ENCODE measurements around the gene SERTAD1. TPM values are rescaled to one million over a fixed set of nuclear protein-coding genes. Genes with fewer than 3 reads are reported as not detected.
A peak's percentile ranks its signal among the peaks of the same experiment; 100 is the strongest.

Gene SERTAD1
- total and polyA plus RNA-seq, 2 of the 8 experiments (the other 6 are each of a cell fraction or from before 2014, with no cell fraction given) = 5.4 to 6.6 TPM

DNA sequence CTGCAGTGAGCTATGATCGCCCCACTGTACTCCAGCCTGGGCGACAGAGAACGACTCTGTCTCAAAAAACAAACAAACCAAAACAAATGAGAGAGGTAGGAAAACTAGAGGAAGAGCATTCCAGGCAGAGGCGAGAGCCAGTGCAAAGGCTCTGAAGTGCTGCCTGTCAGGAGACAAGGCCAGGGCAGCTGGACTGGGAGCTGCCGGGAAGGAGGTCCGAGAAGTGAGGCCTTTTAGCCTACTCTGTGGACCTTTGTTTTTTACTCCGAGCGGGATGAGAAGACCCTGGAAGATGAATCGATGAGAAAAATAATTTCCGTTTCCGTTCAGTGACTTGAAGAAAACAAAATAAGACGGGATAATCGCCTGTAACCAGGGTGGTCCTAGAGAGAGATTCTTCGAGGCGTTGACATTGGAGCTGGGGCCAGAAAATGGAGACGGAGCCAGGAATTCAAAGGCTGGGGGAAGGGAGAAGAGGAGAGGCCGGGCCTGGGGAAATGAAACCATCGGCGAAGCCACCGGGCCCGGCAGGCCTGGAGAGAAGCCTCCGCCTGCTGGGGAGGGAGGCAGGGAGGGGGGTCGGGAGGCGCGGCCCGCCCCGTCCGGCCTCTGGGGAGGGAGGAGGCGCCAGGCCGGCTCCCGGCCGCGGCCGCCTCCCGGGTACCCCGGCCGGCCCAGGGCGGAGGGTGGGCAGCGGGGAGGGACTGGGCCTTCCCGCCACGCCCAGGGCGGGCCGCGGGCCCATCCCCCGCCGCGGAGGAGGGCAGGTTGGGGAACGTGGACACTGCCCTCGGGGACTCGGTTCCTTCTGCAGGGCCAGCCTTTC lies 7.8 kb upstream of the SERTAD1 start (continued):
- TF ChIP-seq TAF1 (IDR thresholded peaks at IDR 0.05; ENCODE audit: low read depth, low read length) (peak; percentile 63), SP1 (IDR thresholded peaks at IDR 0.05; ENCODE audit: low read depth, low read length) (peak; percentile 58; the same call in 1 of the 2 replicates), TEAD4 (IDR thresholded peaks at IDR 0.05; ENCODE audit: low read depth, low read length) (peak; percentile 40; the same call in 1 of the 2 replicates), KDM1A (IDR thresholded peaks at IDR 0.05; ENCODE audit: borderline replicate concordance, low read length) (no peak; the same call in 1 of the 2 replicates), POLR2AphosphoS5 (IDR thresholded peaks at IDR 0.05; ENCODE audit: low read depth, low read length) (peak; percentile 36; the same call in 1 of the 2 replicates), RXRA (IDR thresholded peaks at IDR 0.05; ENCODE audit: insufficient read depth, low read depth, low read length) (no peak), SIRT6 (IDR thresholded peaks at IDR 0.05; ENCODE audit: low read length) (no peak), ASH2L (IDR thresholded peaks at IDR 0.05; ENCODE audit: low read length) (peak; percentile 66), CEBPB (IDR thresholded peaks at IDR 0.05; ENCODE audit: low read depth, low read length) (no peak), POLR2A (IDR thresholded peaks at IDR 0.05; ENCODE audit: control extremely low read depth in 1 of 2, low read depth in 2 of 2, low read length in 2 of 2) (peak; percentile 58 to 71), TBP (IDR thresholded peaks at IDR 0.05; ENCODE audit: low read depth, low read length) (peak; percentile 52; the same call in 1 of the 2 replicates), CBX8 (IDR thresholded peaks at IDR 0.05; ENCODE audit: borderline replicate concordance, low read depth, low read length) (no peak), SIN3A (conservative IDR thresholded peaks at IDR 0.05 in 1 of 2, IDR thresholded peaks at IDR 0.05 in 1 of 2; ENCODE audit: low read depth in 1 of 2, low read length in 2 of 2) (peak in 1 of 2 experiments; percentile 62; a peak in 1 of 4 replicates), HDAC6 (IDR thresholded peaks at IDR 0.05; ENCODE audit: low read depth, low read length) (no peak), GABPA (IDR thresholded peaks at IDR 0.05; ENCODE audit: borderline replicate concordance, insufficient read depth, low read length) (no peak), SAP30 (IDR thresholded peaks at IDR 0.05; ENCODE audit: insufficient read depth, insufficient replicate concordance, low read length) (no peak), RBBP5 (IDR thresholded peaks at IDR 0.05; ENCODE audit: borderline replicate concordance, low read depth, low read length) (no peak; the same call in 1 of the 2 replicates)
- TF ChIP-seq, protein P1, sequence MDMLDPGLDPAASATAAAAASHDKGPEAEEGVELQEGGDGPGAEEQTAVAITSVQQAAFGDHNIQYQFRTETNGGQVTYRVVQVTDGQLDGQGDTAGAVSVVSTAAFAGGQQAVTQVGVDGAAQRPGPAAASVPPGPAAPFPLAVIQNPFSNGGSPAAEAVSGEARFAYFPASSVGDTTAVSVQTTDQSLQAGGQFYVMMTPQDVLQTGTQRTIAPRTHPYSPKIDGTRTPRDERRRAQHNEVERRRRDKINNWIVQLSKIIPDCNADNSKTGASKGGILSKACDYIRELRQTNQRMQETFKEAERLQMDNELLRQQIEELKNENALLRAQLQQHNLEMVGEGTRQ (IDR thresholded peaks at IDR 0.05; ENCODE audit: low read length) = no peak
- TF ChIP-seq, protein P2, sequence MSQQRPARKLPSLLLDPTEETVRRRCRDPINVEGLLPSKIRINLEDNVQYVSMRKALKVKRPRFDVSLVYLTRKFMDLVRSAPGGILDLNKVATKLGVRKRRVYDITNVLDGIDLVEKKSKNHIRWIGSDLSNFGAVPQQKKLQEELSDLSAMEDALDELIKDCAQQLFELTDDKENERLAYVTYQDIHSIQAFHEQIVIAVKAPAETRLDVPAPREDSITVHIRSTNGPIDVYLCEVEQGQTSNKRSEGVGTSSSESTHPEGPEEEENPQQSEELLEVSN (IDR thresholded peaks at IDR 0.05) = no peak
- TF ChIP-seq, protein P3, sequence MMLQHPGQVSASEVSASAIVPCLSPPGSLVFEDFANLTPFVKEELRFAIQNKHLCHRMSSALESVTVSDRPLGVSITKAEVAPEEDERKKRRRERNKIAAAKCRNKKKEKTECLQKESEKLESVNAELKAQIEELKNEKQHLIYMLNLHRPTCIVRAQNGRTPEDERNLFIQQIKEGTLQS (IDR thresholded peaks at IDR 0.05; ENCODE audit: insufficient read depth, low read depth, low read length) = no peak
